Neural progenitor cell (in vitro differentiated cells): ENCODE measurements around the gene BCR. TPM values are rescaled to one million over a fixed set of nuclear protein-coding genes. Genes with fewer than 3 reads are reported as not detected.

Experiments used
- DNase-seq: peaks from one replicate; pipeline ENCODE4 v3.0.0-alpha.2; 2016; ENCODE audit warnings: low spot score
- H2AFZ ChIP-seq: fragments of 200-600 bp; sonication (generic); replicated peaks from 2 replicates; pipeline ENCODE4 v1.6.1; 2016; ENCODE audit warnings: antibody characterized with exemption
- H3F3A ChIP-seq: fragments of 200-600 bp; sonication (generic); 2 replicates; pipeline ENCODE4 v1.6.1; 2016; ENCODE audit warnings: antibody characterized with exemption, low read depth
- H3K27ac ChIP-seq: fragments of 200-600 bp; sonication (generic); 2 replicates; pipeline ENCODE4 v1.5.1; 2016; ENCODE audit warnings: mild to moderate bottlenecking
- H3K27me3 ChIP-seq: fragments of 200-600 bp; sonication (generic); 2 replicates; pipeline ENCODE4 v1.6.1; 2016; ENCODE audit warnings: mild to moderate bottlenecking, moderate library complexity
- H3K36me3 ChIP-seq: fragments of 200-600 bp; sonication (generic); 2 replicates; pipeline ENCODE4 v1.5.1; 2016
- H3K4me1 ChIP-seq: fragments of 200-600 bp; sonication (generic); 2 replicates; pipeline ENCODE4 v1.6.1; 2016; ENCODE audit warnings: mixed run types
- H3K4me2 ChIP-seq: fragments of 200-600 bp; sonication (generic); 2 replicates; pipeline ENCODE4 v1.6.1; 2016
- H3K4me3 ChIP-seq: fragments of 200-600 bp; sonication (generic); 2 replicates; pipeline ENCODE4 v1.5.1; 2016
- H3K79me2 ChIP-seq: fragments of 200-600 bp; sonication (generic); 2 replicates; pipeline ENCODE4 v1.6.1; 2016; ENCODE audit warnings: low read depth
- H3K9ac ChIP-seq: fragments of 200-600 bp; sonication (generic); 2 replicates; pipeline ENCODE4 v1.6.1; 2016
- H3K9me3 ChIP-seq: fragments of 200-600 bp; sonication (generic); 2 replicates; pipeline ENCODE4 v1.5.1; 2016; ENCODE audit warnings: low read depth
- H4K20me1 ChIP-seq: fragments of 200-600 bp; sonication (generic); 2 replicates; pipeline ENCODE4 v1.6.1; 2016; ENCODE audit warnings: low read depth
- H3K27ac Mint-ChIP-seq: 3 replicates; pipeline ENCODE4 v1.8.0; 2021; ENCODE audit warnings: mixed read lengths
- H3K27me3 Mint-ChIP-seq: 2 replicates; pipeline ENCODE4 v1.8.0; 2022; ENCODE audit warnings: low read depth, mild to moderate bottlenecking, inconsistent platforms, moderate library complexity, mixed read lengths; ENCODE audit not compliant: insufficient read depth
- H3K36me3 Mint-ChIP-seq: 3 replicates; pipeline ENCODE4 v1.8.0; 2021; ENCODE audit warnings: mixed read lengths
- H3K4me1 Mint-ChIP-seq: 3 replicates; pipeline ENCODE4 v1.8.0; 2021; ENCODE audit warnings: mixed read lengths
- H3K4me3 Mint-ChIP-seq: 3 replicates; pipeline ENCODE4 v1.8.0; 2021; ENCODE audit warnings: mild to moderate bottlenecking, moderate library complexity, mixed read lengths
- H3K9me3 Mint-ChIP-seq: 3 replicates; pipeline ENCODE4 v1.8.0; 2020; ENCODE audit warnings: mixed read lengths
- EZH2 ChIP-seq: fragments of 200-600 bp; sonication (generic); IDR thresholded peaks from 2 replicates; pipeline ENCODE4 v1.6.1; 2017; ENCODE audit warnings: antibody characterized with exemption, mild to moderate bottlenecking, moderate library complexity
- EZH2phosphoT487 ChIP-seq: fragments of 200-600 bp; sonication (generic); IDR thresholded peaks from 2 replicates; pipeline ENCODE4 v1.6.1; 2017; ENCODE audit warnings: antibody characterized with exemption
- total RNA-seq: library from RNA; depleted of rRNA; stranded (reverse); fragments of >200 nt; gene quantifications from 2 replicates; pipeline ENCODE4 v1.2.3, GENCODE V29; 2015; ENCODE audit warnings: low replicate concordance
- TF ChIP-seq, protein P1 (sequence below): fragments of 200-600 bp; sonication (generic); IDR thresholded peaks from 2 replicates; pipeline ENCODE4 v1.5.1; 2017; ENCODE audit warnings: antibody characterized with exemption, mild to moderate bottlenecking

Gene BCR
- total RNA-seq, 1 donor from 2014 or later: 35.5 TPM

DNA sequence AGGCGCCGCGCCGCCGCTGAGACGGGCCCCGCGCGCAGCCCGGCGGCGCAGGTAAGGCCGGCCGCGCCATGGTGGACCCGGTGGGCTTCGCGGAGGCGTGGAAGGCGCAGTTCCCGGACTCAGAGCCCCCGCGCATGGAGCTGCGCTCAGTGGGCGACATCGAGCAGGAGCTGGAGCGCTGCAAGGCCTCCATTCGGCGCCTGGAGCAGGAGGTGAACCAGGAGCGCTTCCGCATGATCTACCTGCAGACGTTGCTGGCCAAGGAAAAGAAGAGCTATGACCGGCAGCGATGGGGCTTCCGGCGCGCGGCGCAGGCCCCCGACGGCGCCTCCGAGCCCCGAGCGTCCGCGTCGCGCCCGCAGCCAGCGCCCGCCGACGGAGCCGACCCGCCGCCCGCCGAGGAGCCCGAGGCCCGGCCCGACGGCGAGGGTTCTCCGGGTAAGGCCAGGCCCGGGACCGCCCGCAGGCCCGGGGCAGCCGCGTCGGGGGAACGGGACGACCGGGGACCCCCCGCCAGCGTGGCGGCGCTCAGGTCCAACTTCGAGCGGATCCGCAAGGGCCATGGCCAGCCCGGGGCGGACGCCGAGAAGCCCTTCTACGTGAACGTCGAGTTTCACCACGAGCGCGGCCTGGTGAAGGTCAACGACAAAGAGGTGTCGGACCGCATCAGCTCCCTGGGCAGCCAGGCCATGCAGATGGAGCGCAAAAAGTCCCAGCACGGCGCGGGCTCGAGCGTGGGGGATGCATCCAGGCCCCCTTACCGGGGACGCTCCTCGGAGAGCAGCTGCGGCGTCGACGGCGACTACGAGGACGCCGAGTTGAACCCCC is 798 bp downstream of the BCR start:
- no peak overlapping the region for H3K9ac ChIP-seq
- H4K20me1 ChIP-seq: peaks cover 56% of the 10 kb centered on the region
- Mint-ChIP-seq H3K9me3 (peaks cover 13% of the 10 kb centered on the region), H3K27me3 (peaks cover 3% of the 10 kb centered on the region), H3K36me3 (peaks cover 15% of the 10 kb centered on the region), H3K27ac (no peak overlapping the region), H3K4me3 (peak overlapping the region; percentile 91), H3K4me1 (peaks cover 55% of the 10 kb centered on the region)
- H3K27ac ChIP-seq: no peak overlapping the region
- H3K9me3 ChIP-seq: no peaks in the 10 kb centered on the region
- TF ChIP-seq, protein P1, sequence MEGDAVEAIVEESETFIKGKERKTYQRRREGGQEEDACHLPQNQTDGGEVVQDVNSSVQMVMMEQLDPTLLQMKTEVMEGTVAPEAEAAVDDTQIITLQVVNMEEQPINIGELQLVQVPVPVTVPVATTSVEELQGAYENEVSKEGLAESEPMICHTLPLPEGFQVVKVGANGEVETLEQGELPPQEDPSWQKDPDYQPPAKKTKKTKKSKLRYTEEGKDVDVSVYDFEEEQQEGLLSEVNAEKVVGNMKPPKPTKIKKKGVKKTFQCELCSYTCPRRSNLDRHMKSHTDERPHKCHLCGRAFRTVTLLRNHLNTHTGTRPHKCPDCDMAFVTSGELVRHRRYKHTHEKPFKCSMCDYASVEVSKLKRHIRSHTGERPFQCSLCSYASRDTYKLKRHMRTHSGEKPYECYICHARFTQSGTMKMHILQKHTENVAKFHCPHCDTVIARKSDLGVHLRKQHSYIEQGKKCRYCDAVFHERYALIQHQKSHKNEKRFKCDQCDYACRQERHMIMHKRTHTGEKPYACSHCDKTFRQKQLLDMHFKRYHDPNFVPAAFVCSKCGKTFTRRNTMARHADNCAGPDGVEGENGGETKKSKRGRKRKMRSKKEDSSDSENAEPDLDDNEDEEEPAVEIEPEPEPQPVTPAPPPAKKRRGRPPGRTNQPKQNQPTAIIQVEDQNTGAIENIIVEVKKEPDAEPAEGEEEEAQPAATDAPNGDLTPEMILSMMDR: no peak
- peak; percentile 42 for TF ChIP-seq EZH2
- H3K79me2 ChIP-seq: peaks cover 50% of the 10 kb centered on the region
- H2AFZ ChIP-seq: no peak overlapping the region
- DNase-seq: peak; percentile 27
- peaks cover 38% of the 10 kb centered on the region for H3F3A ChIP-seq
- no peaks in the 10 kb centered on the region for H3K36me3 ChIP-seq
- H3K27me3 ChIP-seq: peaks cover 14% of the 10 kb centered on the region
- peaks cover 47% of the 10 kb centered on the region for H3K4me1 ChIP-seq
- peak overlapping the region; percentile 88 for H3K4me2 ChIP-seq
- H3K4me3 ChIP-seq: peak overlapping the region; percentile 64

DNA sequence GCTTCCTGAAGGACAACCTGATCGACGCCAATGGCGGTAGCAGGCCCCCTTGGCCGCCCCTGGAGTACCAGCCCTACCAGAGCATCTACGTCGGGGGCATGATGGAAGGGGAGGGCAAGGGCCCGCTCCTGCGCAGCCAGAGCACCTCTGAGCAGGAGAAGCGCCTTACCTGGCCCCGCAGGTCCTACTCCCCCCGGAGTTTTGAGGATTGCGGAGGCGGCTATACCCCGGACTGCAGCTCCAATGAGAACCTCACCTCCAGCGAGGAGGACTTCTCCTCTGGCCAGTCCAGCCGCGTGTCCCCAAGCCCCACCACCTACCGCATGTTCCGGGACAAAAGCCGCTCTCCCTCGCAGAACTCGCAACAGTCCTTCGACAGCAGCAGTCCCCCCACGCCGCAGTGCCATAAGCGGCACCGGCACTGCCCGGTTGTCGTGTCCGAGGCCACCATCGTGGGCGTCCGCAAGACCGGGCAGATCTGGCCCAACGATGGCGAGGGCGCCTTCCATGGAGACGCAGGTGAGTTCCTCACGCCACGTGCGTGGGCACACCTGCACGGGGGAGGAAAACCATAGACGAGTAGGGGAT is 1.5 kb downstream of the BCR start:
- peaks cover 57% of the 10 kb centered on the region for H3K79me2 ChIP-seq
- H4K20me1 ChIP-seq: peaks cover 63% of the 10 kb centered on the region
- peaks cover 60% of the 10 kb centered on the region for H3K4me1 Mint-ChIP-seq
- H3K4me3 ChIP-seq: peak overlapping the region; percentile 64
- no peak for DNase-seq
- TF ChIP-seq, protein P1: no peak
- TF ChIP-seq EZH2: peak; percentile 39
- peaks cover 6% of the 10 kb centered on the region for H3K9me3 Mint-ChIP-seq
- H3K9ac ChIP-seq: no peak overlapping the region
- H3K27me3 ChIP-seq: peaks cover 14% of the 10 kb centered on the region
- peak overlapping the region; percentile 91 for H3K4me3 Mint-ChIP-seq
- peaks cover 13% of the 10 kb centered on the region for H3K36me3 Mint-ChIP-seq
- H3K36me3 ChIP-seq: no peaks in the 10 kb centered on the region
- peaks cover 3% of the 10 kb centered on the region for H3K27me3 Mint-ChIP-seq
- no peak overlapping the region for H3K27ac ChIP-seq
- peak overlapping the region; percentile 88 for H3K4me2 ChIP-seq
- no peaks in the 10 kb centered on the region for H3K9me3 ChIP-seq
- no peak overlapping the region for H3K27ac Mint-ChIP-seq
- H2AFZ ChIP-seq: no peak overlapping the region
- H3F3A ChIP-seq: peaks cover 38% of the 10 kb centered on the region
- H3K4me1 ChIP-seq: peaks cover 47% of the 10 kb centered on the region

DNA sequence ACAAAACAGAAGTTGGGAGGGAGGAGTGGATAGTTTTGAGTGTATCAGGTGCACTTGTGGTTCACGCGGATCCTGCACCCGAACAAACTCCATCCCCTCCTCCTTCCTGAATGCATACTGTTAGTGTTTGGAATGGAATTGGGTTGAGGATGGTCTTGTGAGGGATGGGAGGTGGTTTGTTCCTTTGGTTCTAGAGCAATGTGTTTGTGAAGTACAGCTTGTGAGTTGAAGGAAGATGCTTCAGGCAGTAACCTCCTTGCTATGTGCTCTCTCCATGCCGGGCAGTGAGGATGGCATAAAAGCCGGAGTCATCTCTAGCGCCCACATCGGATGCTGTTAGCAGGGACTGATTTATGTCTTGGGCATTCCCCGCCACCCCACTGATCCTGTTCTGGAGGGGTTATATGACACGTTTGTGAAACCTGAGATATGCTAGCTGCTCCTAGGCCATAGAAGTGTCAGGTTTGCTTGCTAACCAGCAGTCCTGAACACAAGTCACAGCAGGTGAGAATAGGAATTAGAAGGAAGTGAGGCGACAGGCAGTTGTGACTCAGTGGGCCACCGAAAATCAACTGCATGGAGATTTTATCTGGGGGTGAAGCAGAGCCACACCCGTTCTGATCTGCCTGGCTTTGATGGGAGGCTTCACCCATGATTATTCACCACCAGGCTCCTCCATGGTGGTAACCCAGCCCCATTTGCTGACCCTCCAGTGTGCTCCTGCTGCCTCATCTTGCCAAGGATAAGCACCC is 2.2 kb downstream of the BCR start:
- H3K36me3 ChIP-seq: no peaks in the 10 kb centered on the region
- peaks cover 69% of the 10 kb centered on the region for H4K20me1 ChIP-seq
- no peaks in the 10 kb centered on the region for H3K9me3 Mint-ChIP-seq
- H3F3A ChIP-seq: peaks cover 38% of the 10 kb centered on the region
- H3K4me2 ChIP-seq: peak overlapping the region; percentile 88
- no peak overlapping the region for H2AFZ ChIP-seq
- DNase-seq: peak; percentile 50
- H3K9ac ChIP-seq: no peak overlapping the region
- H3K79me2 ChIP-seq: peaks cover 64% of the 10 kb centered on the region
- peaks cover 3% of the 10 kb centered on the region for H3K27me3 Mint-ChIP-seq
- H3K36me3 Mint-ChIP-seq: peaks cover 15% of the 10 kb centered on the region
- peaks cover 62% of the 10 kb centered on the region for H3K4me1 Mint-ChIP-seq
- H3K27me3 ChIP-seq: peaks cover 14% of the 10 kb centered on the region
- TF ChIP-seq EZH2phosphoT487 (no peak), EZH2 (no peak)
- TF ChIP-seq, protein P1: no peak
- H3K4me3 ChIP-seq: peak overlapping the region; percentile 64
- peaks cover 47% of the 10 kb centered on the region for H3K4me1 ChIP-seq
- H3K4me3 Mint-ChIP-seq: peak overlapping the region; percentile 91
- H3K9me3 ChIP-seq: no peaks in the 10 kb centered on the region
- peak overlapping the region; percentile 88 for H3K27ac Mint-ChIP-seq
- H3K27ac ChIP-seq: no peak overlapping the region
